Stomach smooth muscle (tissue), 2 donors: ENCODE measurements around the gene ZNF438.
"Not testable (repeated sequence)": the region's sequence is repeated elsewhere in the genome, so short reads cannot be mapped to it uniquely, and the experiment has no call there.

Experiments
- H3K27ac ChIP-seq: one replicate; pipeline ENCODE4 v1.7.0; 2013; ENCODE audit warnings: mild to moderate bottlenecking, low read length, inconsistent platforms
- H3K27me3 ChIP-seq, 2 donors: one replicate each; pipeline ENCODE4 v1.7.0; 2013; ENCODE audit warnings: low read length in 2 of 2; ENCODE audit not compliant: insufficient read depth in 2 of 2, control insufficient read depth in 1 of 2
- H3K36me3 ChIP-seq, 2 donors: one replicate each; pipeline ENCODE4 v1.7.0; 2013; ENCODE audit warnings: low read length in 2 of 2; ENCODE audit not compliant: control insufficient read depth in 2 of 2, insufficient read depth in 2 of 2
- H3K4me1 ChIP-seq: one replicate; pipeline ENCODE4 v1.7.0; 2013; ENCODE audit warnings: low read length; ENCODE audit not compliant: control insufficient read depth, insufficient read depth
- H3K4me3 ChIP-seq, 2 donors: one replicate each; pipeline ENCODE4 v1.7.0; 2013; ENCODE audit warnings: low read length in 2 of 2
- H3K9ac ChIP-seq, 2 donors: one replicate each; pipeline ENCODE4 v1.7.0; 2013; ENCODE audit warnings: low read length in 2 of 2, mild to moderate bottlenecking in 1 of 2
- H3K9me3 ChIP-seq, 2 donors: one replicate each; pipeline ENCODE4 v1.7.0; 2013; ENCODE audit warnings: low read length in 2 of 2; ENCODE audit not compliant: control insufficient read depth in 2 of 2
- donor health status: healthy.
- donor health status: Pancreatic carcinoma.

The ZNF438 gene

DNA sequence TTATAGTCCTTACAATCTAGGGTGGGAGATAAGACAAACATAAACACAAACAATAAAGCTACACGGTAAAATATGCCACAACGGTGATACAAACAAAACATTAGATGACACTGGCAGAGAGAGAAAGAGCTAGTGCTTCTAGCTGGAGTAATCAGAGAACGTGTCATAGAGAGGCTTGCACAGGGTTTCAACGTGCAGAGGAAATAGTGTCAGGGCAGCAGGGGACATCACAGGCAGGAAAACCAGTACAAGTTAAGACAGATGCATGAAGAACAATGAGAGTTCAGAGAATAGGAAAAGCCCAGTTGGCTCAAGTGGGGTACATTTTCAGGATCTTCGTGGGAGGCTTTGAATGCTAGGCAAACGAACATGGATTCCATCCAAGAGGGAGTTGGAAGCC is 91.4 kb downstream of the ZNF438 start:
- Histone ChIP-seq H3K27ac (no peak overlapping the region), H3K36me3 (peaks cover 2 to 3% of the 10 kb centered on the region in 2 donors), H3K4me3 (no peak overlapping the region), H3K4me1 (peaks cover 5% of the 10 kb centered on the region), H3K27me3 (no peaks in the 10 kb centered on the region), H3K9ac (no peak overlapping the region), H3K9me3 (no peaks in the 10 kb centered on the region)

DNA sequence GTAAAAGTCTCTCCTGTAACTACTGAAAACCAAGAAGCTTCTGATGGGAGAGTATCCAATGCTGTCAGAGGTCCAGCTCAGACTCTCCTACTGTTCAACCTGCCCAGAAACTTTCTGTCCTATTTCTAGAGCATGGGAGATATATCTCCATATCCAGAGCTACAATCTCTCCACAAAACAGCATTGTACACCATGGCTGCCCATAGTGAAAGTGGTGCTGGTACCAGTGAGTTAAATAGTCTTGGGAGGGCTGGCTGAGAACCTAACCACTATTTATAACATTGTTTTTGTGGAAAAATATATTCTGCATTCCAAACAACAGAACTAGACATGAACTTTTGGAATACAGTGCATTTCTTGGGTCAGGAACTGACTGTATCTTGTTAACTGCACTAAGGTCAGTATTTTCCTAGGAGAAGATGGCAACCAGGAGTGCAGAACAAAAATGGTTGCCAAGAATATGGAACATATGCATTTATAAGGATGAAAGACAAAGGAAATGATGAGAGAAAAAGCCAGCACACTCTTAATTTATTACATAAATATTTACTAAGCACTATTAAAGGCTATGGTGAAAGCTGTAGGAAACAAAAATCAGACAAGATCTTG is 91.9 kb downstream of the ZNF438 start:
- Histone ChIP-seq H3K27me3 (no peaks in the 10 kb centered on the region), H3K4me3 (no peak overlapping the region), H3K4me1 (peaks cover 5% of the 10 kb centered on the region), H3K36me3 (peaks cover 3 to 4% of the 10 kb centered on the region in 2 donors), H3K9ac (no peak overlapping the region), H3K27ac (no peak overlapping the region), H3K9me3 (no peaks in the 10 kb centered on the region)

- Histone ChIP-seq H3K27ac (no peak overlapping the region), H3K9ac (no peak overlapping the region), H3K4me1 (peaks cover 5% of the 10 kb centered on the region), H3K9me3 (no peaks in the 10 kb centered on the region), H3K36me3 (peaks cover 3 to 6% of the 10 kb centered on the region in 2 donors), H3K4me3 (no peak overlapping the region), H3K27me3 (no peaks in the 10 kb centered on the region)
Measured at GRCh38 chr10:30935078-30935477, 96.6 kb downstream of the ZNF438 start.

GRCh38 chr10:30931094-30931493 is 100.6 kb downstream of the ZNF438 start:
- Histone ChIP-seq H3K4me3 (no peak overlapping the region), H3K9me3 (no peaks in the 10 kb centered on the region), H3K4me1 (no peaks in the 10 kb centered on the region), H3K9ac (no peak overlapping the region), H3K36me3 (peaks cover 4 to 6% of the 10 kb centered on the region in 2 donors), H3K27me3 (no peaks in the 10 kb centered on the region), H3K27ac (no peak overlapping the region)

DNA sequence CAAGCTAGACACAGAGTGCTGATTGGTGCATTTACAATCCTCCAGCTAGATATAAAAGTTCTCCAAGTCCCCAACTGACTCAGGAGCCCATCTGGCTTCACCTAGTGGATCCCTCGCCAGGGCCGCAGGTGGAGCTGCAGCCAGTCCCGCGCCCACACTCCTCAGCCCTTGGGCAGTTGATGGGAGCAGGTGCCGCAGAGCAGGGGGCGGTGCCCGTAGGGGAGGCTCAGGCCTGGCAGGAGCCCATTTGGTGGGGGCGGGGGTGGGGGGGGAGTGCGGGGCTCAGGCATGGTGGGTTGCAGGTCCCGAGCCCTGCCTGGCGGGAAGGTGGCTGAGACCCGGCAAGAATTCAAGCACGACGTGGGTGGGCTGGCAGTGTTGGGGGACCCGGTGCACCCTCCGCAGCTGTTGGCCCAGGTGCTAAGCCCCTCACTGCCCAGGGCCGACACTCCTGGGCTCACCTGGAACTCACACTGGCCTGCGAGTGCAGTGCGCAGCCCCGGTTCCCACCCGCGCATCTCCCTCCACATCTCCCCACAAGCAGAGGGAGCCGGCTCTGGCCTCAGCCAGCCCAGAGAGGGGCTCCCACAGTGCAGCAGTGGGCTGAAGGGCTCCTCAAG is 101.7 kb downstream of the ZNF438 start:
- H3K9me3 ChIP-seq = no peaks in the 10 kb centered on the region
- peaks cover 2% of the 10 kb centered on the region in 2 donors for H3K36me3 ChIP-seq
- H3K9ac ChIP-seq = no peak overlapping the region
- no peak overlapping the region for H3K27ac ChIP-seq
- no peaks in the 10 kb centered on the region for H3K4me1 ChIP-seq
- no peaks in the 10 kb centered on the region for H3K27me3 ChIP-seq
- H3K4me3 ChIP-seq = no peak overlapping the region

DNA sequence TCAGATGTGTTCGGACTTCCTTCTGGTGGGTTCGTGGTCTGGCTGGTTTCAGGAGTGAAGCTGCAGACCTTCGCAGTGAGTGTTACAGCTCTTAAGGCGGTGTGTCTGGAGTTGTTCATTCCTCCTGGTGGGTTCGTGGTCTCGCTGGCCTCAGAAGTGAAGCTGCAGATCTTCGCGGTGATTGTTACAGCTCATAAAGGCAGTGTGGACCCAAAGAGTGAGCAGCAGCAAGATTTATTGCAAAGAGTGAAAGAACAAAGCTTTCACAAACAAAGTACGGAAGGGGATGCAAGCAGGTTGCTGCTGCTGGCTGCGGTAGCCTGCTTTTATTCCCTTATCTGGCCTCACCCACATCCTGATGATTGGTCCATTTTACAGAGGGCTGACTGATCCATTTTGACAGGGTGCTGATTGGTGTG is 102.3 kb downstream of the ZNF438 start:
- not testable (repeated sequence) for H3K27me3 ChIP-seq, H3K4me3 ChIP-seq, H3K9me3 ChIP-seq, H3K36me3 ChIP-seq, H3K27ac ChIP-seq, H3K9ac ChIP-seq, H3K4me1 ChIP-seq

GRCh38 chr10:30928742-30929141 is 102.9 kb downstream of the ZNF438 start:
- Histone ChIP-seq H3K9ac (no peak overlapping the region), H3K4me1 (no peaks in the 10 kb centered on the region), H3K27me3 (no peaks in the 10 kb centered on the region), H3K4me3 (no peak overlapping the region), H3K36me3 (peaks cover 2 to 7% of the 10 kb centered on the region in 2 donors), H3K27ac (no peak overlapping the region), H3K9me3 (no peaks in the 10 kb centered on the region)

DNA sequence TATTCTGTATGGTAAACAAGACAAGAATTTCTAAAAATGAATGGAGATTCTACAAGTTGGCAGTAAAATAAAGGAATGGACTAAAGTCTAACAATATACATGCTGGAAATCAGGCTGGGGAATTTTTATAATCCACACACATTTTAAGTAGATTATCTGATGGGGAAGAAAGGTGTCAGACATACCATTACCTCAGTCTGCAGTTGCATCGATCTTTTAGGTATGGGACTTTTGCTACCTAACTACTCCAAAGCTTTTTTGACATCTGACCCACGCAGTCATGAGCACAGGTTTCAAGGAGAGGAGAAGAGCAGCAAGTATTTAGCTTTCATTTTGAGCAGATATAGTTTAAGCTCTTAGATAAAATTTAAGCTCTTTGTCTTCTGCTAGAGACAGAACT is 113.0 kb downstream of the ZNF438 start:
- Histone ChIP-seq H3K27me3 (no peaks in the 10 kb centered on the region), H3K9me3 (no peaks in the 10 kb centered on the region), H3K36me3 (no peaks in the 10 kb centered on the region)

DNA sequence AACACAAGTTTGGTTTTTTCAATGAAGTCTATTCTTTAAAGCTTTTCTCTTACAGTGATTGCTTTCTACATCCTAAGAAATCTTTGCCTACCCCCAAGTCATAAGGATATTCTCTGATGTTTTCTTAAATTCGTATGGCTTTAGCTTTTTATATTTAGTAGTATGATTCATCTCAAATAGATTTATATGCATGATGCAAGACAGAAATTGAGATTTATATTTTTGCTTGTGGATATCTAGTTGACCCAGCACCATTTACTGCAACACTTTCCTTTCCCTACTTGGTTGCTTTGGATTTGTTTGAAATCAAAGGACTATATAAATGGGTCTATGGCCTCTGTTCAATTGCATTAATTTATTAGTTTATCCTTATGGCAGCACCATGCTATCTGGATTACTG is 113.9 kb downstream of the ZNF438 start:
- Histone ChIP-seq H3K9ac (no peak overlapping the region), H3K9me3 (no peaks in the 10 kb centered on the region), H3K4me3 (no peak overlapping the region), H3K27ac (no peak overlapping the region), H3K27me3 (no peaks in the 10 kb centered on the region), H3K4me1 (no peaks in the 10 kb centered on the region), H3K36me3 (no peaks in the 10 kb centered on the region)

More for the DNA sequence above, 113.0 kb downstream of the ZNF438 start:
- Histone ChIP-seq H3K9ac (no peak overlapping the region), H3K4me3 (no peak overlapping the region), H3K4me1 (no peaks in the 10 kb centered on the region), H3K27ac (no peak overlapping the region)

DNA sequence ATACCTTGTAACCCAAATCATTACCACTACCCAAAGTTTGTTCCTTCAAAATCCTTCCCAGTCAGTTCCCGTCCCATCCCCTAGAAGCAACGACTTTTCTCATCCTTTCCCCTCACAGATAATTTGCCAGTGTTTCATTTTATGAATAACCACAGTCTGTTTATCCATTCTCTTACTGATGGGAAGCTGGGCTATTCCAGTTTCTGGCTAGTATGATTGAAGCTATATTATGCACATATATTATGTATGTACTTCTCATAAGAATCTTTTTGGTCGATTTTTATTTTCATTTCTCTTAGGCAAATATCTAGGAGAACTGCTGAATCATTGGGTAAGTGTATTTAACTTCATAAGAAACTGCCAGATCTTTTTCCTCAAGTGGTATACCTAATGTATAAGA is 114.6 kb downstream of the ZNF438 start:
- no peak overlapping the region for H3K4me3 ChIP-seq
- no peaks in the 10 kb centered on the region for H3K36me3 ChIP-seq
- H3K9ac ChIP-seq = no peak overlapping the region
- no peaks in the 10 kb centered on the region for H3K9me3 ChIP-seq
- no peak overlapping the region for H3K27ac ChIP-seq
- no peaks in the 10 kb centered on the region for H3K27me3 ChIP-seq
- no peaks in the 10 kb centered on the region for H3K4me1 ChIP-seq

DNA sequence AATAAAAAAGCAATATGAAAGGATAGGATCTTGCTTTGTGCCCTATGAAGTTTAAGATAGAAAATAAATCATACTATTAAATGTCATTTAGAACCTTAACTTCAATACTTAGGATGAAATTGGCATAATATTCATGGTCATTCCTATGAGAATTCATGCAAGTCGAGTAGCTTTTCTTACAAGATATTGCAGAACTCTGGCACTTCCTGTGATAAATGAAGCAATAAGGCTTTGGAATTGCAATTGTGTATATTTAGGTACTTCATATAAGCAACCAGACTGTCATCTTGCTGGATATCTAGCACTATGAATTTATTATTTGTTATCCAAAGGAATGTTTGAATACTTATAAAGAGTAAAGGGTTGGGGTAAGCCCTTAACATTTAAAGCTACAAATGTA is 116.5 kb downstream of the ZNF438 start:
- no peaks in the 10 kb centered on the region for H3K9me3 ChIP-seq
- H3K27ac ChIP-seq = no peak overlapping the region
- no peak overlapping the region for H3K9ac ChIP-seq
- H3K4me3 ChIP-seq = no peak overlapping the region
- H3K36me3 ChIP-seq = no peaks in the 10 kb centered on the region
- H3K4me1 ChIP-seq = no peaks in the 10 kb centered on the region
- no peaks in the 10 kb centered on the region for H3K27me3 ChIP-seq
